GM21576 (cell line): ENCODE measurements around the gene CALML5.

Experiments
- ATAC-seq: cut with Tn5 transposase; IDR thresholded peaks from one replicate; pipeline ENCODE4 v1.9.1; 2021; ENCODE audit warnings: mild to moderate bottlenecking, moderate library complexity; ENCODE audit not compliant: unreplicated experiment

CALML5 gene

DNA sequence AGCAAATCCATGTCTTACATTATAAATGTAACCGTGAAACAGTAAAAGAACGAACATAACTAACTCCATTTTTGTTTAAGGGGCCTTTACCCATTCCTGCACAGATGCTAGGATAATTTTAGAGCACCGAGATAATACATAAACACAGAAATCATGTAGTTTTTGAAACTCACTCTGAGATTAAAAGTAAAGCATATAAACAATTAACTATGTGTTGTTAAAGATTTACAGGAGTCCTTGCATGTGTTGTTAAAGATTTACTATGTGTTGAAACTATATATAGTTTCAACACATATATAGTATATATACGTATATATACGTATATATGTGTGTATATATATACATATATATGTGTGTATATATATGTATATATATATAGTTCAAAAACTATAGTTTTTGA is 18.2 kb upstream of the CALML5 start:
- ATAC-seq: no peak

DNA sequence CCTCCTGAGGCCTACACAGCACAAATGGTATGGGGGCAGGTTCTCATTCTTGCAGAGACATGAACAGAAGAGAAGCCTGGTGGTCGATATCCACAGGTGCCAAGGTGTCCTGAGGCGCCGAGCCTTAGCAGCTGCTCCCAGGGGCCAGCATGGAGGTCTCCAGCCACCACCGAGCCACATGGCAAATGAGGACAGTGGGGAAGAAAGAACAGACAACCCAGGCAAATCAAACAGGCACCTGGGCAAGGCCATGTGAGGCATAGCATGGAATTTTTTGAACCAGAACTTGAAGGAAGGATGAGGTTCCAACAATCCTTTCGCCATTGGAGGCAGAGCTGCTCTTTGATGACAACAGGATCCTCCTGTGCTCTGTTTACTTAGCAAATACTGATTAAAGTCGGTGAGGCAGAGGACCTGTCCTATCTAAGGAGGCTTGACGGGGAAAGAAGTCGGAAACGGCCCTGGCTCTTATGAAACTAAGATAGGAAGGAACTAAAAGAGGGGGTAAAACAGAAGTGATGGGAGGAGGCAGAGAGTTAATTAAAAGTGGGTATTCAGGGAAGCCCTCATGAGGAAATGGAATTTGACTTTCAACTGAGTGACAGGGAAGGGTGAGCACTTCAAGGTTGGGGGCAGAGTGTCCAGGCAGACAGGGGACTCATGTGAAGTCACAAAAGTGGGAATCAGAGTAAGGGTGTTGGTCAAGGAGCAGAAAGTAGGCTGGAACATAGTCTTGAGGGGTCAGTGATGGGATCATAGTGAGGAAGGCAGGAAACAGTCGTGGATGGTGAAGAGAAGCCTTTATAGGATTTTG is 16.8 kb upstream of the CALML5 start:
- no peak for ATAC-seq

DNA sequence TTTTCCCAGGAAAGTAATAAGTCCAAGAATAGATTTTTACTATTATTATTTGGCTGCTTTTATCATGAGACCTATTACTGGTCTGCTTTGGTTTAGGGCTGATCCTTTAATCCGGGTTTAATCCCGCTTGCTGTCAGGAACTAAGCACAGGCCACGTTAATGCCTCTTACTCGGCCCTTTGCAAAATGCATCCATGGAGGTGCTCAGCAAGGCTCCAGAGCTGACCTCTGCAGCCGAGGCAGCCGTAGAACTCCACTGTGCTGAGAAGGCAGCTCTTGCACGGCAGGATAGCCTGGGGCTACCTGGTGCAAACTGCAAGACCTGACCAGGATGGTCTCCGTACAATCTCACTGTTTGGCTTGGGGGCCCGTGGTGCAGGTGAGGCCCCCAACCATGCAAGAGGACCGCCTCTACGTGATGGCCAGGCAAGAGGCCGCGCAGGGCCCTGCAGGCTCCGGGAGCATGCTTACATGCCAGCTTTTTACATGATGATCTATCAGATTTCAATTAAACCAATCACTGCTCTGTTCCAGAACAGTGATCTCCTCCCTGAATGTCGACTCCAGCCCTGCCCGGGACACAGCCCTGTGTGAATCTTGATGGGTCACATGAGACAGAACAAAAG is 15.0 kb upstream of the CALML5 start:
- ATAC-seq: no peak

DNA sequence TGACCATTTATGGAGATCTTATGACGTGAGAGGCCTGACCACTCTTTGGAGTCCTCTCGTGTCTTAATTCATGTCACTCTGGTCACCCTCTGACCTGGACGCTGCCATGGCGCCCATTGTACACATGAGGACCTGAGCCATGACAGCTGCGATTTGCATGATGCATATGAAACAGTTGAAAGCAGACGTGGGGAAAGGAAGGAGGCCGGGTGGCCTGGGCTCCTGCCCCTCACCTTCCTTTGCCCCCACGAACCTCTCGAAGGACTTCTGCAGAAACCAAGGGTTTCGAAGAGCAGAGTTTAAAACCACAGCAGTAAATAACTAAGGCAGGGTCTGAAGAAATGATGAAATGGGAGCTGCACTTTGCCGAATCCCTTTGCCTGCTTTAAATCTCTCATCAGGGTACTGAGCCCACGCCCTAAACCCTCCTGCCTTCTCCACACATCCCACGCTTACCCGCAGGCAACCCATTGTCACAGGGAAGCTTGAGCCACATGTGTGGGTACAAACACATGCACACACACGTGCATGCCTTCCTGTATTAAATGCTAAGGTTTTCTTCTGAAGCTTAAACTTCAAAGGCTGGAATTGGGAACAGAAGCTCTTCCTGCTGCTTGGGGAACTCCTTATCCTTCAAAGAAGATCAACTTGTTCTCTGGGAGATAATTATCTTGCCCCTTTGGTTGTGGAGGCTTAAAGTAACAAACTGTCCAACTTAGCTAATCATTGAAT is 13.7 kb upstream of the CALML5 start:
- no peak for ATAC-seq

DNA sequence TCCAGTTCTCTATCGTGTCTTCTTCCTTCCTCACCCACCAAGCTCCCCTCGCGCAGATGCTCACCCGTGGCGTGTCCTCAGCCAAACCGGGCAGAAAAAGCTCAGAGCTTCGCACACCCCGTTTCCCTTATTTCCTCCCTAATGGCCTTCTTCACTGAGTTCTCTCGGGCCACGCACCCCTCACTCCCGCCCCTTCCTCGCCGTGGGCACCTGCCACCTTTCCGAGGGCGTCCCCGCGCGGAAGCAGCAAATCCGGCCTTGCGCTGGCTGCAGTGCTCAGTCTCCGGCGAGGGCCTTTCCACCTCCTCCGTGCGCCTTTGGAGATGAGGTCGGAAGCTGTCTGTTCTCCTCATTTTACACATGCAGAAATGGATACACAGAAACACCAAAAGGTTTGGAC is 13.0 kb upstream of the CALML5 start:
- no peak for ATAC-seq

DNA sequence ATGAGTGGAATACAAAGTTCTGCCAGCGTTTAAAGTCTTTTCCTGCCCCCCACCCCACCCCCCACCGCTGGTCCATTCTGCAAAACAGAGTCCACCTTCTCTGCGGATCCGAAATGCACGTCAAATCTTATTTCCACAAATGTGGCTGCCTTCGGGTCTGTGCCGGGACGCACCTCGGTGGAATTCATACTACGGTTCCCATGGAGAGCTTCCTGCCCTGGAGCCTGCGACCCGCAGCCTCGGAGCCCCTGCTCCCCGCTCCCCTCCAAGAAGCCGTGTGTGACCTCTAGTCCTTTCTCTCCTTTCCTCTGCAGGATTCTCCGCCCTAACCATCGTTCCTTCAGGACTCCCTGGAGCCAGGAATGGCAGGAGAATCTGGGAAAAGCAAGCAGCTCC is 12.5 kb upstream of the CALML5 start:
- no peak for ATAC-seq

DNA sequence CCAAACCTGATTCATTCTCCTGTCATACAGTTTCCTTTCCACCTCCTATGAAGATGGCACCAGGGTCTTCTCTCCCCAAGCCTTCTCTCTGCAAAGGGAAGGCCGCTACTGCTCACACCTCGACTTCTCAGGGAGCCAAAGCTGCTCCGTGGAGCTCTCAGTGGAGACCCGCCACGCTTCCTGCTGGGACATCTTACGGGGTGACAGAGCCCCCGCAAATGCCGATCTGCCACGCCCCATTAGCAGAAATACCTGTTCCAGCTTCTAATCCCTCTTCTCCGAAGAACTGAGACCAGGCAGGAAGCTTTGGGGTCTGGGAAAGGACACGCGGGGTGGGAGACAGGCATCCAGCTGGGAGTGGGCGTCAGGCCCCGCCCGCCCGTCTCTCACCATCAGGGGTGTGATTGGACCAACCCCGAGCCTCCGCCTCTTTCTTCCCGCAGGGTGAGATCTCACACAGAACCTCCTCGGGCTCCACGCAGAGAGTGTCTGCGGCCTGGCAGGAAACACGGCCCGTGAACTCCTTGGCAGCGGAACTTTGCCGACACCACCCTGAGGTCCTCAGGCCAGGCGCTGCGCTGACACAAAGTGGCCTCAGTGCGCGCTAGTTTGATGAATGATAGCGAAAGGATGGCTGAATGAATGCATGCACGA is 12.0 kb upstream of the CALML5 start:
- no peak for ATAC-seq

- no peak for ATAC-seq
These were observed 11.1 kb upstream of the CALML5 start for GRCh38 chr10:5510281-5511072.

DNA sequence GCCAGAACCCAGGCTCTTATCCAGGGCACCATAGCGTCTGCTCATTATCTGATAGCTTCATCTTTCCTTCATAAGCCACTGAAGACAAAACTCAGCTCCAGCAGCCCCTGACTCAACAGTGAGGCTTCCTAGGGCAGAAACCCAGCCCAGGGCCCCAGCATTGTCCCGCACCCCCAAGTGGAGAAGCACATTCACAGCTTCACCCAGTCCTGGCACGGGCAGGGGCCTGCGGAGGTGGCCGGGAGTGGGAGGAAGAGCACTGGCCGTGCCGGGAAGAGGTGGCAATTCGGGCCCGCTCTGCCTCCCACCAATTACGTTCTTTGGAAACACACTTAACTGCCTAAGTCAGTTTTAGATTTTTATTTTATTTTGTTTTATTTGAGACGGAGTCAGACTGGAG is 10.3 kb upstream of the CALML5 start:
- ATAC-seq: no peak

- ATAC-seq: no peak
These were observed 9.9 kb upstream of the CALML5 start for GRCh38 chr10:5509236-5509635.

GRCh38 chr10:5508786-5509185 is 9.4 kb upstream of the CALML5 start:
- ATAC-seq: no peak

- no peak for ATAC-seq
These were observed 8.8 kb upstream of the CALML5 start for GRCh38 chr10:5508161-5508604.

DNA sequence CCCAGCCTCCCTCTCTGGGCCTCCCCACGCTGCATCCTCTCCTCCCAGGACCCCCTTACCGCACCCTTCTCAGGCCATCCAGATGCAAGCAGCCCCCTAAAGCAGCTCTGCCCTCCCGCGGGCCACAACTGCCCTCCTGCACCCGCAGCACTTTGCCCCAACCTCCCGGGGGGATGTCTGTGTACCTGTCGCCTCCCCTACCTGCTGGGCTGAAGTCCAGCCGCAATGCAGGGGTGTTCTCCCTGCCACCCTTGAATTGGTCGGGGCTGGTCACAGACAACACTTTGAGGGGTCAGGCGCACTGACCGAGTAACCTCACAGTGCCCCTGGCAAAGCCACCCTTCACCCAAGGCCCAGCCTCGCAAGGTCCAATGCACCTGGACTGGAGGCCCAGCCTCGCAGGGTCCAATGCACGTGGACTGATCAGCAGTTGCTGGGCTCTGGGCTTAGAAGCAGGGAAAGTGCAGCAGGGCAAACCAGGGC is 8.3 kb upstream of the CALML5 start:
- ATAC-seq: no peak

GRCh38 chr10:5506751-5507648 is 7.6 kb upstream of the CALML5 start:
- ATAC-seq: no peak

GRCh38 chr10:5506246-5506645 is 6.9 kb upstream of the CALML5 start:
- no peak for ATAC-seq

DNA sequence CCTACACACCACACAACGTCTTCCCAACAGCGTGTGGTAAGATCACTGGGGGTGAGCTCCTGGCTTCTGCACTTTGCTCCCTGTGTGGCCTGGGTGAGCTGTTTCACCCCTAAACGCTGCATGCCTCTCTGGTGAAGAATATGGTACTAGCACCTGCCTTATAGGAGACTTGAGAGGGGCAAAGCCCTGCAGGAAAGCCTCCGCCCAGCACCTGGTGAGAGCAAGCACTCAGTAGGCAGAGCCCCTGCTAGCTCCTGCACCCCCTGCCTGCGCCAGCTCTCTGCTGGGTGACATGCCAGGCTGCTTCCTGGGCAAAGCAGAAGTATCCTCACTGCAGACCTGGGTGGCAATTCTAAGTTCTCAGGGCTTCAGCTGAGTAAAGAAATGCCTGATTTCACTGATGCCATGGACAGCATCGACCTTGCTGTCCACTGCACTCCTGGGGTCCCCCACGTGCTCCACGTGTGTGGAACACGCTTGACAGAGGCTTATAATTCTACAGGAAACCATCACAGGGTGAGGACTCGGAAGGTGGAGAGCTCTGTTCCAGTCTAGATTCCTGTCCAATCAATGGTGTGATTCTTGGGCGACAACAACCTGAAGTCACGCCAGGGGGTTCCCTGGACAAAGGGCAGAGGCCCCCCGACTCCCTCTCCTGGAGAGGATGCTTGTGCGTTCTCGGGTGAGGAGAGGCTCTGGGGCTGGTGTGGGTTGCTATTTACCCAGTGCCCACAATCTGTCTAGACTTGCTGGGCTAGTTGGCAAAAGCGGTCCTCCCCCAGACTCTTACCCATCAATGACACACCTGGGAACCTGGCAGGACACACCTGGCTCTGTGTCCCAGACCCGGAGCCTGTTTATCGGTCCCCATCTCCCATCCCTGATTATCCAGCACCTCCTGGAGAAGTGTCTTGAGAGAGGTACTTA is 5.0 kb upstream of the CALML5 start:
- ATAC-seq: no peak

- ATAC-seq: no peak
These were observed 4.1 kb upstream of the CALML5 start for GRCh38 chr10:5503477-5503835.
